Kidney (tissue), 14 donors: ENCODE data around the gene CRYBB2. TPM values are rescaled to one million over a fixed set of nuclear protein-coding genes. Genes with fewer than 3 reads are reported as not detected.
"Not testable (repeated sequence)": the region's sequence is repeated elsewhere in the genome, so short reads cannot be mapped to it uniquely, and the experiment has no call there.

Experiments
- DNase-seq, 5 donors: peaks; one replicate each; pipeline ENCODE4 v3.0.0-alpha.2; 2013 to 2020
- FAIRE-seq: peaks from 2 replicates; lab custom pipeline; 2012; peaks lifted over from hg19 to GRCh38; lab: Jason Lieb, UNC
- H3K27ac ChIP-seq, 2 donors: one replicate each; pipeline ENCODE4 v1.7.0; 2013; ENCODE audit warnings: low read depth in 2 of 2, low read length in 2 of 2, inconsistent platforms in 1 of 2
- H3K27me3 ChIP-seq: one replicate; pipeline ENCODE4 v1.7.1; 2013; ENCODE audit warnings: low read length, inconsistent platforms; ENCODE audit not compliant: control insufficient read depth, insufficient read depth
- H3K36me3 ChIP-seq, 3 donors: one replicate each; pipeline versions ENCODE4 v1.7.0 to v1.7.1; 2013; ENCODE audit warnings: low read length in 3 of 3, control low read depth in 1 of 3, inconsistent platforms in 1 of 3; ENCODE audit not compliant: insufficient read depth in 3 of 3, control insufficient read depth in 2 of 3
- H3K4me1 ChIP-seq, 3 donors: one replicate each; pipeline versions ENCODE4 v1.7.0 to v1.7.1; 2013; ENCODE audit warnings: low read length in 3 of 3, inconsistent platforms in 1 of 3, low read depth in 1 of 3; ENCODE audit not compliant: control insufficient read depth in 2 of 3, insufficient read depth in 2 of 3
- H3K4me3 ChIP-seq, 3 donors: one replicate each; pipeline versions ENCODE4 v1.7.0 to v1.8.1; 2013; ENCODE audit warnings: low read length in 3 of 3, control low read depth in 1 of 3, inconsistent platforms in 1 of 3
- H3K9ac ChIP-seq, 3 donors: one replicate each; pipeline versions ENCODE4 v1.7.0 to v1.7.1; 2013; ENCODE audit warnings: low read length in 3 of 3, control low read depth in 1 of 3, inconsistent platforms in 1 of 3
- H3K9me3 ChIP-seq, 3 donors: one replicate each; pipeline versions ENCODE4 v1.7.0 to v1.7.1; 2013; ENCODE audit warnings: low read length in 3 of 3, control low read depth in 1 of 3, inconsistent platforms in 1 of 3; ENCODE audit not compliant: control insufficient read depth in 2 of 3, insufficient read depth in 1 of 3
- CTCF ChIP-seq: IDR thresholded peaks from 3 replicates; pipeline ENCODE4 v1.5.1; 2012; ENCODE audit warnings: mild to moderate bottlenecking, moderate library complexity, borderline replicate concordance; ENCODE audit not compliant: insufficient read depth; ENCODE audit errors: extremely low read depth
- intact Hi-C: fragments of 100-400 bp; cut with DNase I; formaldehyde crosslinking; loops from one replicate; pipeline ENCODE4 v1.11.1; 2022
- polyA plus RNA-seq: library from polyadenylated mRNA; stranded (reverse); fragments of 350-450 nt; fragmentation: Illumina TruSeq; extraction: RNeasy Lipid Tissue Mini Kit (QIAGEN cat#74804); gene quantifications from one replicate; pipeline ENCODE4 v1.2.3, GENCODE V29; 2014; ENCODE audit warnings: low read depth, low replicate concordance; ENCODE audit not compliant: insufficient read depth
- total RNA-seq: library from RNA; stranded (reverse); fragmentation: NEBNext Ultra II Directional; extraction: Animal tissue kit (Norgen Biotek cat#: 25700); gene quantifications from one replicate; pipeline ENCODE4 v1.2.1, GENCODE V29; 2021
- donor health status: control.
- donor health status: control.
- donor health status: control.
- donor health status: control.
- donor health status: control.
- donor health status: DM: yes; HTN: yes; CAD: no.
- donor health status: Normal renal cell carcinoma (clear cell type).

CRYBB2 gene
- total and polyA plus RNA-seq, 2 donors from 2014 or later, result 0.67 TPM; not detected in 1

- intact Hi-C loops, result loop anchor here (10.0 kb wide), 1 partner anchor 539 kb away; no protein-coding TSS in a partner anchor
- Histone ChIP-seq H3K9me3 (no peaks in the 10 kb centered on the region), H3K4me1 (no peaks in the 10 kb centered on the region), H3K36me3 (no peaks in the 10 kb centered on the region), H3K9ac (no peak overlapping the region), H3K27ac (no peak overlapping the region), H3K27me3 (no peaks in the 10 kb centered on the region), H3K4me3 (no peak overlapping the region)
- DNase-seq (peak; percentile 84 to 91 (median 87)), FAIRE-seq (no peak)
- TF ChIP-seq CTCF, result peak; percentile 65
These were observed 16.3 kb downstream of the CRYBB2 start for GRCh38 chr22:25235547-25236290.

GRCh38 chr22:25236417-25236816 is 17.0 kb downstream of the CRYBB2 start:
- no peaks in the 10 kb centered on the region for H3K36me3 ChIP-seq
- intact Hi-C loops, result loop anchor here (10.0 kb wide), 1 partner anchor 538 kb away; no protein-coding TSS in a partner anchor
- TF ChIP-seq CTCF, result no peak
- H3K27ac ChIP-seq, result no peak overlapping the region
- FAIRE-seq (no peak), DNase-seq (no peak)
- H3K4me1 ChIP-seq, result no peaks in the 10 kb centered on the region
- no peaks in the 10 kb centered on the region for H3K27me3 ChIP-seq
- H3K9me3 ChIP-seq, result no peaks in the 10 kb centered on the region
- H3K9ac ChIP-seq, result no peak overlapping the region
- H3K4me3 ChIP-seq, result no peak overlapping the region

- intact Hi-C loops, result loop anchor here (10.0 kb wide), 1 partner anchor 537 kb away; no protein-coding TSS in a partner anchor
- FAIRE-seq (no peak), DNase-seq (no peak)
- no peak for TF ChIP-seq CTCF
- Histone ChIP-seq H3K4me1 (no peaks in the 10 kb centered on the region), H3K27ac (no peak overlapping the region), H3K9me3 (no peaks in the 10 kb centered on the region), H3K9ac (no peak overlapping the region), H3K36me3 (no peaks in the 10 kb centered on the region), H3K27me3 (no peaks in the 10 kb centered on the region), H3K4me3 (no peak overlapping the region)
These were observed 18.1 kb downstream of the CRYBB2 start for GRCh38 chr22:25237503-25237902.

- H3K27me3 ChIP-seq, H3K9me3 ChIP-seq, H3K27ac ChIP-seq, H3K4me3 ChIP-seq, H3K4me1 ChIP-seq, FAIRE-seq, H3K36me3 ChIP-seq, DNase-seq, H3K9ac ChIP-seq: not testable (repeated sequence)
- intact Hi-C loops, result loop anchor here (10.0 kb wide), 1 partner anchor 537 kb away; no protein-coding TSS in a partner anchor
These were observed 18.6 kb downstream of the CRYBB2 start for GRCh38 chr22:25238058-25238457.

- H3K4me3 ChIP-seq, H3K27ac ChIP-seq, DNase-seq, H3K27me3 ChIP-seq, H3K9ac ChIP-seq, H3K36me3 ChIP-seq, H3K4me1 ChIP-seq, intact Hi-C loops, H3K9me3 ChIP-seq, FAIRE-seq: not testable (repeated sequence)
These were observed 35.7 kb downstream of the CRYBB2 start for GRCh38 chr22:25255169-25255568.

- DNase-seq, H3K36me3 ChIP-seq, H3K9ac ChIP-seq, intact Hi-C loops, FAIRE-seq, H3K27me3 ChIP-seq, H3K4me1 ChIP-seq, H3K27ac ChIP-seq, H3K4me3 ChIP-seq: not testable (repeated sequence)
- peaks cover 0 to 12% (median 10%) of the 10 kb centered on the region in 3 donors for H3K9me3 ChIP-seq
These were observed 48.1 kb downstream of the CRYBB2 start for GRCh38 chr22:25267567-25267966.
